Measurements from ENCODE around the gene CALN1.
"Not testable (repeated sequence)": the region's sequence is repeated elsewhere in the genome, so short reads cannot be mapped to it uniquely, and the experiment has no call there.

Gene CALN1

DNA sequence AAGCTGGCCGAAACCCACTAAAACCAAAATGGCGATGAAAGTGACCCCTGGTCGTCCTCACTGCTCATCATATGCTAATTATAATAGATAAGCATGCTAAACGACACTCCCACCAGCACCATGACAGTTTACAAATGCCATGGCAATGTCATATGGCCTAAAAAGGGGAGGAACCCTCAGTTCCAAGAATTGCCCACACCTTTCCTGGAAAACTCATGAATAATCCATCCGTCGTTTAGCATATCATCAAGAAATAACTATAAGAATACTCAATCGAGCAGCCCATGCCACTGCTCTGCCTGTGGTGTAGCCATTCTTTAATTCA lies 422.0 kb downstream of the CALN1 start:
- DNase-seq (ENCODE audit: low read depth in 1 of 2, low spot score in 1 of 2), result no peak

DNA sequence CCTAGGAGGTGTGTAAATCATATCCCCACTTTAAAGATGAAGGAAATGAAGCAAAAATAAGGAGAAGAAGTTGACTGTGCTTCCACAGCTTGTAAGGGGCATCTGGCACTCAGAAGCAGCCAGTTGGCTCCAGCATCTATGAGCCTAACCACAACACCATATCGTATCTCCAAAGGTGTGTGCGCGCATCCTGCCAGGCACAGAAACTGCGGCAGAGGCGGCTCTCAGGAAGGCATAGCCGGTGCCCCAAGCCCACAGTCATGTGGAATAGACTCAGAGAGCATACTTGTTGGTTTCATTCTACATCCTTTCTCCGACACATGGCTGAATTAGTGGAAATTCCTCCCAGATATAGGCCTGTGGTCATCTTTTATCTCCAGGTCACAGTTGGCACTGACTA lies 423.9 kb downstream of the CALN1 start:
- no peak for DNase-seq (ENCODE audit: low read depth in 1 of 2, low spot score in 1 of 2)

DNA sequence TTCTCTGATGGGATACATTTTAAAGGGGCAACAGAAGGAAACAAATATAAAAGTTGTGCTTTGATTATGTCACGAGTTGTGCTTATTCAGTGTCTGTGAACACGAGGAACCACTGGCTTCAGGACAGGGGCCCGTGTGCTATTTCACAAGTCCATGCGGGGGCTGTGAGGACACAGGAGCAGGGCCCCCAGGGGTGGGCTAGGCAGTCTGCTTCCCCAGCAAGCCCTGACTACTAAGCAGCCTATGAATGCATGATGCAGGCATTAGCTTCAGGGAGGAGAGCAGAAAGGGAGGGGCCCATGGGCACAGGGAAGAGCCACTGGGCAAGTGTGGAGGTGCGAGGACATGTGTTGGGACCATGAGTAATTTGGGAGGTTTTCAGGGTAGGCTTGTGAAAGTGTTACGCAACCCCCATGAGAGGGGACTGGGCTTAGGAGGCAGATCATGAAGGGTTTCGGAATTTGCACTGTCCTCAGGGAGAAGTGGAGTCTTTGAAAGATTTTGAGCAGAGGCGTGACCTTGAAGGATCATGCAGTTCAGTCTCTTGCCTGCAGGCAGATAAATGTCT lies 424.9 kb downstream of the CALN1 start:
- no peak for DNase-seq (ENCODE audit: low read depth in 1 of 2, low spot score in 1 of 2)

DNA sequence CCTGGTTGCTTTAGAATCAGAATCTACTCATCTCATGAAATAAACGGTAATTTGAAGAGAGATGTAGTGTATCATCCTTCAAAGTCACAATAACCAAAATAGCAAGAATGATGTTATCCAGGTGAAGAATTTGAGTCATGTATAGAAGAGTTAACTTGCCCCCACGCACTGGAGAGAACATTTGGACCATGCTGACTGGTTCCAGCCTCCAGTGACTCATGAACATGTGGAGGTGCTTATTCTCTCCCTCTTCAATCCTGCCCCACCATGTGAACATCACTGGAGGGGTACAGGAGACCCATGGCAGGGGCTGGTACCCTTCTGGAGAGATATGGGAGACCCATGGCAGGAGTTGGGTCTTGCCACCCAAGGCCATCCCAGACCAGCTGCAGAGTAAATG lies 427.8 kb downstream of the CALN1 start:
- no peak for DNase-seq (ENCODE audit: low read depth in 1 of 2, low spot score in 1 of 2)

DNA sequence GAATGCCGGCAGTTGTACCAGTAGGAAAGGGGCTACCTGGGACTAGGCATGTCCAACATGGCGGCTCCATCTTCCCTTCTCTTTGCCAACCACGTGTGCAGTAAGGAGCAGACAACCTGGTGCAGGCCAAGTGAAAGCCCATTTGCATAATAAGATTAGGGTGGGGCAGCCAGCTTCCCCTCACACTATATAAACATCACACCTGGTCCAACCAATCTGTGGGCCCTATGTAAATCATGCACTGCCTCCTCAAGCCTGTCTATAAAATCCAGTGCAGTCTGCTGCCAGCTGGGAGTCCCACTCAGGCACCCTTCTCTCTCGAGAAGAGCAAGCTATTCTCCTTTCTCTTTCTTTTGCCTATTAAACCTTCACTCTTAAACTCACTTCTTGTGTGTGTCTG lies 429.3 kb downstream of the CALN1 start:
- DNase-seq (ENCODE audit: low read depth in 1 of 2, low spot score in 1 of 2), result no peak

DNA sequence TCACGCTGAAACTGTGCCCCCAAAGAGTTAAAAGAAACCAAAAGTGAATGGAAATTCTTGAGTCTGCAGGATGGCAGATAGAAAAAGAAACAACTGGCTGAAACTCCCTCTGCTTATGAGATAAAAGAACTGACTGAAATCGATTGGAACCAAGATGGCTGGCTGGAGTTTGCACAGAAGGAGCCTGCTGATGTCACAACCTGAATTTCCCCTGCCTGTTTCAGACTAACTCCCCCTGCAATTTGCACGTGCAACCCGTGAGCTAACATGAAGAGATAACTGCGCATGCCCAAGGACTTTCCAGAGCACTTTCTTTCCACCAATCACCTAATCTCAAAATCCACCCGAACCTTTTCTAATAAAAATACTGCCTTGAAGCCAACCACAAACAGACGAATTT lies 435.5 kb downstream of the CALN1 start:
- no peak for DNase-seq (ENCODE audit: low read depth in 1 of 2, low spot score in 1 of 2)

DNA sequence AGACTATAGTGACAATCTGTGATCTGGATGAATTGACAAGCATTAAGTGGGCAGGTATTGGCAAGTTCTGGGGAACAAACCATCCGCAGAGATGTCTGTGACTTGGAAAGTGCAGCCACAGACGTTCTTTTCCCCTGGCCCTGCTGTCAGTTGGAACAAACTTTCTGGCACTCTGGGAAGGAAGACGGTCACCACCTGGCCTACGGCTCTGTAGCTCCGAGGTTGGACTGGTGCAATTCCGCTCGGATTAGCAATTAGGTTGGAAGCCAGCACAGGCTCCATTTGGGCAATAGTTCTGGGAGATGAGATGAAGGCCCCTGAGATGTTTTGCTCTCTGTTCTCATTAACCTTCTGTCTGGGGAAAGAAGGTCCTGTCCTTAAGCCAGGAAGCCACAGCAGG lies 437.5 kb downstream of the CALN1 start:
- DNase-seq (ENCODE audit: low read depth in 1 of 2, low spot score in 1 of 2), result no peak

DNA sequence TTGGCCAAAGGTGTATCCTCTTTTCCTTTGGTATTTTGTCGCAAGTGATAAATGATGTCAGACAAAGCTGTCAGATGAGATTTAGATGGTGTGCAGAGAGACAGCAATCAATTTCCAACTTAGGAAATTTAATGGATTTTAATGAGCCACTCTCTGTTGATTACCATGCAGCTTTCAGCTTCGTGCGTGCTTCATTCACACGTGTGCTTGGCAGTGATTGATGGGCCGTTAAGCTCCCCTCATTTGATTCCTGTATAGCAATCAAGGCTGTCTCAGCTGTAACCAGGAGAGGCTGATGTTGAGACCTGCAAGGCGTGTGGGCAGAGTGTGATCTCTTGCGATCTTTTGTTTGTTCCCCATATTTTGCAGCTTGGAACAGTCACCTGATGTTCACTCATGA lies 439.6 kb downstream of the CALN1 start:
- DNase-seq (ENCODE audit: low read depth in 1 of 2, low spot score in 1 of 2), result no peak

DNA sequence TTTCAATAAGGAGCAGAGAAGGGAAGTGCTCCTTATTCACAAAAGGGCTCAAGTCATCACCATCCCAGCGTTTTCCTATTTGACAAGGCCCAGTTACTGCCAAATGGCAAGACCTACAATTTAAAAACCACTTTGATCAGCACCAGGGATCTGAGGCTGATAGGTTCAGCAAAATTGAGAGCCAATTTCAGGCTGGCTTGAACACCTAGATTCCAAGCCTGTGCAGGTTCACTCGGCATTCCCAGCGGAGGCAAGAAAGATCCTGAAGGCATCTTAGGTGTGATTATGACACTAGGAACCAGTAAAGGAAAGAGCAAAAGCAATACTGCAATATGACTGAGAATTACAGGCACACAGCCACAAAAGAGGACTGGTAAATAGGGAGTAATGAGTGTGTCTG lies 441.4 kb downstream of the CALN1 start:
- no peak for DNase-seq (ENCODE audit: low read depth in 1 of 2, low spot score in 1 of 2)

DNA sequence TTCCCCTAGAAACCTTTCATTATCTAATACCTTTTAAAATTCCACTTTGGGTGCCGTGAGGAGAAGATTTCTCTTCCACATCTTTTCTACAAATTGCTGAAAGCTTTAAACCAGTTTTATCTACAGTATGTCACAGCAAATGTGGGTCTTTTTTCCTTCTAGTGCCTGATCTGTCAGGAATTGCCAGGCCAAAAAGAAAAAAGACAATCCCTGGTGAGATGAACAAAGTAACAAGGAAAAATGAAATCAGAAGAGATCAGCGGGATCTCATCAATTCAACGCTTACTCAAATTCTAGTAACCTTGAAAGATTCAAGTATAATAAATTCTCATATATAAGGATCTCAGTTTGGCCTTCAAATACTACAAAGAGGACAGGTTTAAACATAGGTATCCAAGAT lies 449.5 kb downstream of the CALN1 start:
- DNase-seq (ENCODE audit: low read depth in 1 of 2, low spot score in 1 of 2), result no peak

DNA sequence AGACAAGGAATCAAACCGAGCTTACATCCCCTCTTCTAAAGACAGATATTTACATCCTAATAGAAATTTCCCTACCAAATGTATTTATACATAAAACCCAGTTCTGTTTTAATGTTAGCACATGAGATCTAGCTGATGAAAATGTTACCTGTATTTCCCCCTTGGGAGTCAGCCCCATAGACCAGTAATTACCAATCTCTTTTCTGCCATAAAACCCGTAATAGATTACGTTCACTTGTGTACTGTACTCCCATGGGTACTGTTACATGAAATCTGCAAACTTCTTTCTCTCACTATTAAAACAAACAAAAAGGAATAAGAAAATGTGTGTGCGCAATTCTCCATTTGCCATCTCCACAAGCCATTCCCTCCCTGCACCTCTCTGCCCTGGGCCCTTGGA lies 450.9 kb downstream of the CALN1 start:
- no peak for DNase-seq (ENCODE audit: low read depth in 1 of 2, low spot score in 1 of 2)

DNA sequence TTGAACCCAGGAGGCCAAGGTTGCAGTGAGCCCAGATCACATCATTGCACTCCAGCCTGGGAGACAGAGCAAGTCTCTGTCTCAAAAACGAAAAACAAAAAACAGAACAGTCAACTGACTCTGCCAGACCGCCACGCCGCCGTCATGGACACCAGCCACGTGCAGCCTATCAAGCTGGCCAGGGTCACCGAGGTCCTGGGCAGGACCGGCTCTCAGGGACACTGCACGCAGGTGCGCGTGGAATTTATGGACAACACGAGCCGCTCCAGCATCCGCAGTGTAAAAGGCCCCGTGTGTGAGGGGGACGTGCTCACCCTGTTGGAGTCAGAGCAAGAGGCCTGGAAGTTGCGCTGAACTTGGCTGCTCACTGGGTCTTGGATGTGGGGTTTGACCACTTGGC lies 470.0 kb downstream of the CALN1 start:
- no peak for DNase-seq (ENCODE audit: low read depth in 1 of 2, low spot score in 1 of 2)

DNA sequence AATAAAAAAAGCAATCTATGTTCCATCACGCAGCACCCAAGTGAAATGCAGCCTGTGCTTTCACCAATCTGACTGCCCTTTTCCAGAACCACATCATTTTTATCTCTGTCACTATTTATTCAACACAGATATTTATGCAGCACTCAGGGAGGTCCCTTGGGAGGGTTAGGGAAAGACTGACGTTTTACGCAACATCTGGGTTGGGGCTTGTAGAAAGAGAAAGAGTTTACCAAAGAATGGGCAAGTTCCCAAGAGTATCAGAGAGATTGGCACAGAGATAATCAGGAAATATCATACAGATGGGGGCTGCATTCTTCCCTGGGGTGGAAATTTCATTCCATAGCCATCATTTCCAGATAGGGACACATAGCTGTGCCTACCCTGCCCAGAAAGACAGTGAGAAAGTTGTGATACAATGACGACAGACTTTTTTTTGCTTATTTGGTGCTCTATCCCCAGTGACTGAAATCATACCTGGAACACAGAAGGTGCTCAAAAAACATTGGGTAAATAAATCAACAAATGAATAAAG lies 474.2 kb downstream of the CALN1 start:
- DNase-seq (ENCODE audit: low read depth in 1 of 2, low spot score in 1 of 2), result no peak

DNA sequence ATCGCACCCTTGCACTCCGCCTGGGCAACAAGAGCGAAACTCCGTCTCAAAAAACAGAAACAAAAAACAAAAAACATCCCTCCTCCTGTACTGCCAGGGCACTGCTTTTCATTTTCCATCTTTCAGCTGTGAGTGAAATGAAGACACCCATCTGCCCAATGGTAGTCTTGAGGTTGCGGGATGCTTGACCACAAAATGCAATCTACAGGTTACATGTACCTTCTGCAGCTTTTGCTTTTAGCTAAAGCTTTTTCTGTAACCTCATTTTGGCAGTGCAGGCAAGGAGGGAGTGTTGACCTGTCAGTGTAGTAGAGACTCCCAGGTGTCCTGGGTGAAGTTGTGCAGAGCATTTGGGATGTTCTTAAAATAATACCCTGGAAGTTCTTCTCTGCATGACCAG lies 476.5 kb downstream of the CALN1 start:
- DNase-seq (ENCODE audit: low read depth in 1 of 2, low spot score in 1 of 2), result no peak

DNA sequence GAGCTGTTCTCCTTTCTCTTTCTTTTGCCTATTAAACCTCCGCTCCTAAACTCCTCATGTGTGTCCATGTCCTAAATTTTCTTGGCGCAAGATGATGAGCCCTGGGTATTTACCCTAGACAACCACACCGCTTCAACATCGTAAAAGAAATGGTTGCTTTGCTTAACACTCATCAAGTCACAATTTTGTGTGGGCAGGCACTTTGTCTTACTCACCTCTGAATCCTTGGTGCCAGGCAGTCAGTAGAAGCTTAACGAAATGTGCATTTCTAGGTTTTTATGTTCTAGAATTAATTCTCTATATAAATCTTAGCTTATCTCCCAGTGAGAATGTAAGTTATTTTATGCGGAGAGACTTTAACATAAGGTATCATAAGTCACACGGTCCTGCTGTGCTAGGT lies 478.7 kb downstream of the CALN1 start:
- no peak for DNase-seq (ENCODE audit: low read depth in 1 of 2, low spot score in 1 of 2)

DNA sequence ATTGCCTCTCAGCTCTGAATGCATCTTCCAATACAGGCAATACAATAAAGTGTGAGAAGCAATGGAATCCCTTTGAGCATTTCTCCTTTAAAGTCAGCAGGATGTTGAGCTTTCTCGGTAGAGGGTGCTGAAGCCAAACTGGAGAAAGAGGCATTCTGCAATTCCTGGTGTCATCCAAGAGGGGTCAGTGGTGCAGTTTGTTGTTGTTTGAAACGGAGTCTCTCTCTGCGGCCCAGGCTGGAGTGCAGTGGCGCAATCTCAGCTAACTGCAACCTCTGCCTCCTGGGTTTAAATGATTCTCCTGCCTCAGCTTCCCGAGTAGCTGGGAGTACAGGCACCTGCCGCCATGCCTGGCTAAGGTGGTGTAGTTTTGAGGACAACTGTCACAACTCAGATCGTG lies 486.5 kb downstream of the CALN1 start:
- DNase-seq (ENCODE audit: low read depth in 1 of 2, low spot score in 1 of 2), result no peak

DNA sequence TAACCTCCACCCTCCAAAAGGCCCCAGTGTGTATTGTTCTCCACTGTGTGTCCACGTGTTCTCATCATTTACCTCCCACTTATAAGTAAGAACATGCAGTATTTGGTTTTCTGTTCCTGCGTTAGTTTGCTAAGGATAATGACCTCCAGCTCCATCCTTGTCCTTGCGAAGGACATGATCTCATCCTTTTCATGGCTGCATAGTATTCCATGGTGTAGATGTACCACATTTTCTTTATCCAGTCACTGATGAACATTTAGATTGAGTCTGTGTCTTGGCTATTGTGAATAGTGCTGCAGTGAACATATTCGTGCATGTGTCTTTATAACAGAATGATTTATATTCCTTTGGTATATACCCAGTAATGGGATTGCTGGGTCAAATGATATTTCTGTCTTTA lies 497.9 kb downstream of the CALN1 start:
- DNase-seq (ENCODE audit: low read depth in 1 of 2, low spot score in 1 of 2), result not testable (repeated sequence)

DNA sequence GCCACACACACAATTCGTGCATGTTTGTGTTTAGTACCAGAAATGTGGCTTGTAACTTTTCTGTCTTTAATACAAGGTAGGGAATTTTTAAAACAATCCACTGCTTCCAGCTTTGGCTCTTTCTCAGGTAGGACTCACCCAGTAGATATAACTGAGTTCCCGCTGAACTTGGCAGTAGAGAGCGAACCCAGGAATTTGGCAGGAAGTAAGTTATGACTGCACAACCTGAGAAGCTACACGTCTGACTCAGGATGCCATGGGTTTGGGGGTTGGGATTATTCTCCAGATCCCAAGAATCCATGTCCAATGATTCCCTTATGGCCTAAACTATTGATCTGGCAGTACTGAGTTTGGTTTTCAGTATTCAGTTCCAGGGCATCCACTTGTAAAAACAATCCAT lies 499.7 kb downstream of the CALN1 start:
- no peak for DNase-seq (ENCODE audit: low read depth in 1 of 2, low spot score in 1 of 2)

DNA sequence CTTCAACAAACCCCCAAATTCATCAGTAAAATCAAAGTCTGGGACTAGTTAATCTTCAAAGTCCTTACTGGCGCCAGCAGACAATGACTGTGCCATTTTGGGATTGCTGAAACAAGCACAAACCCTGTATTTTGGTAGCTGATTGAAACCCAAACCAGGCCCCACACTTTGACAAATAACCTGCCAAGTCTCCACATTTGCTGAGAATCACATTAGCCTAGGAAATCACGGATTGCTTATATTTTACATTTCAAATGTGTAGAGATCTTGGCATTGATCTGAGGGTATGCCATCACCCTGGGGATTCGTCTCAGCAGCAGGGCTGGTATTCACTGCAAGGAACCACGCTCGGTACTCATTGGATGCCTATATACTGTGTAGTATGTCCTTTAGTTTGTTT lies 501.1 kb downstream of the CALN1 start:
- no peak for DNase-seq (ENCODE audit: low read depth in 1 of 2, low spot score in 1 of 2)

DNA sequence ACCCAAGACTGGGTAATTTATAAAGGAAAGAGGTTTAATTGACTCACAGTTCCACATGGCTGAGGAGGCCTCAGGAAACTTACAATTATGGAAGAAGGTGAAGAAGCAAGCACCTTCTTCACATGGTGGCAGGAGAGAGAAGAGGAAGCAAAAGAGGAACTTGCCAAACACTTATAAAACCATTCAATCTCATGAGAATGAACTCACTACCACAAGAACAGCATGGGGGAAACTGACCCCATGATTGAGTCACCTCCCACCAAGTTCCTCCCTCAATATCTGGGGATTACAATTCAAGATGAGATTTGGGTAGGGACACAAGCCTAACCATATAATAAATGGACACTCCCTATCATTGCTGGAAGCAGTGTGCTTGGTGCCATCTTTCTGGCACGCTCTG lies 506.3 kb downstream of the CALN1 start:
- DNase-seq (ENCODE audit: low read depth in 1 of 2, low spot score in 1 of 2), result no peak

DNA sequence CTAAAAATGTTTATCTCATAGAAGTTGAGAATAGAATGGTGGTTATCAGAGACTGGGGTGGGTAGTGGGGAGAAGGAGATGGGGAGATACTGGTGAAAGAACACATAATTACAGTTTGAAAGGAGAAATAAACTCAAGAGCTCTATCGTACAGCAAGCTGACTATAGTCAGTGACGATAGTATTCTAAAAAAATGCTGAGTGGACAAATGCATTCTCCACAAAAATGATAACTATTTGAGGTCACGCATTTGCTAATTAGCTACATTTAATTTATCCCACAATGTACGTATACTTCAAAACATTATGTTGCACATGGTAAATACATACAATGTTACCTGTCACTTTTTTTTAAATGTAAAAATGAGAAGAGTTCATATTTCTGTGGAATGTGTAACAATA lies 507.7 kb downstream of the CALN1 start:
- no peak for DNase-seq (ENCODE audit: low read depth in 1 of 2, low spot score in 1 of 2)

DNA sequence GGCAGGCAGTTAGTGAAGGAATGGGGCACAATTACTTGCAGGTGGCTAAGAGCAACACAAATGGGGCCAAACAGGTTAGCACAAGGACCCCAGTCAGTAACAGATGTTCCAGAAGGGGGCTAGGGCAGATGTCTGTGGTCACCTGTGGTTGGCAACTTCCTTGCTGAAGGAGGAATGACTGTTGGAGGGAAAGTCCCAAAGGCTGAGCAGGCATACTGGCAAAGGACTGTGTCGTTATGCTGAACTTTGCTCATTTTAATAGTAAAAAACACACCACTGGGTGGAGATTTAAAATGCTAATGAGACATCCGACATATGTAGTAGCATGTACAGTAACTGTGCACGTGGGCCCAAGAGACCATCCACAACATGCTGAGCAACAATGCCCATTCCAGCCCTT lies 511.6 kb downstream of the CALN1 start:
- no peak for DNase-seq (ENCODE audit: low read depth in 1 of 2, low spot score in 1 of 2)

DNA sequence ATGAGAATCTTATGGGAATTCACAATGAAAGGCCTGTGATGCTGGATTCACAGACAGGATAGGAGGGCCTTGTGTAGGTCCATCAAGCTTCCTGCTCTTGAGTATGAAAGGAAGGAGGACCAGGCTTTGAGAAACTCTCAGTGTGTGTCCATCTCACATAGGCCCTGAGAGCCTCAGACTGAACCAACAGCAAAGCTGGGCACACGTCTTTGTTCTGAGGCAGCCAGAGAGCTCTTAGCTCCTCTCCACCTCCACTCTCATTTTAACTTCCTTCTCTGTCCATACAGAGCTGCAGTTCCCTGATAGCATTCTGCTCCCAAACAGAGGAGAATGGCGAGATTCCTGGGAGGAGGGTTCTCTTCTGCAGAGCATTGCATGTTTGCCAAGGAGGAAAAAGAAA lies 515.6 kb downstream of the CALN1 start:
- no peak for DNase-seq (ENCODE audit: low read depth in 1 of 2, low spot score in 1 of 2)

DNA sequence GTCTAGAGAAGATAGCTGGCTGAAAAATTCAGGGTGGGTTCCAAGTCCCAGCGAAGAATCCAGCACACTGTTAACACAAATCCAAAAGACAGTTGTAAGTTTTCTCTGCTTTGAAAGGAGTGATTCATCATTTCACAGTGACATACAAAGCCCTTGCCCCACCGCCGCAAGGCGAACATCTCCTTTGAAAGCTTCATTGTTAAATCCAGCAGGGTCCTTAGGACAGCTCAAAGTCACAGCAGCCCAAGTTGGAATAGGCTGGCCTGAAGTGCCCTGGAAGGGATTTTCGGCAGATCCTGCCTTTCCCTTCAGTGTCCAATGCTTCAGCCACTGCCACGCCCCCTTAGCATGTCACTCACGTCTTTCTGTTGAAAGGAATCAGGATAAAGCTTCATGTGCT lies 526.1 kb downstream of the CALN1 start:
- no peak for DNase-seq (ENCODE audit: low read depth in 1 of 2, low spot score in 1 of 2)

Data from activated CD4-positive, alpha-beta T cell treated with anti-CD3 and anti-CD28 coated beads, Interleukin-2, amount 50 U/mL, for 24 hours (primary cell).